IMR-90 (cell line): ENCODE measurements around the gene BCL6. TPM values are rescaled to one million over a fixed set of nuclear protein-coding genes. Genes with fewer than 3 reads are reported as not detected.

Source experiments
- ATAC-seq: fragments of 200-7000 bp; cut with Tn5 transposase; 2 replicates; pipeline ENCODE4 v1.9.1; 2020; ENCODE audit warnings: low read depth, mild to moderate bottlenecking, moderate library complexity
- BruUV-seq: library from RNA; stranded (reverse); fragments of 400-500 nt; replicated peaks from 2 replicates; lab custom pipeline; 2021; lab: Mats Ljungman, UMichigan
- CTCF ChIA-PET: fragments of 300-600 bp; formaldehyde crosslinking; extraction: SDS; loops from one replicate; lab custom pipeline; 2021; ENCODE audit warnings: antibody characterized with exemption; lab: Yijun Ruan, JAX
- POLR2A ChIA-PET: fragments of 300-600 bp; sonication (Branson Sonifier 250); formaldehyde crosslinking; loops from one replicate; lab custom pipeline; 2022; ENCODE audit warnings: antibody characterized with exemption; ENCODE audit not compliant: unreplicated experiment; lab: Charles Lee
- DNase-seq: peaks from one replicate; pipeline ENCODE4 v3.0.0; 2013
- H2AFZ ChIP-seq: replicated peaks from 2 replicates; pipeline ENCODE3; 2013; ENCODE audit warnings: low read length, mild to moderate bottlenecking; ENCODE audit not compliant: poor library complexity
- H2AK5ac ChIP-seq: 2 replicates; pipeline ENCODE4 v1.6.1; 2013; ENCODE audit warnings: low read depth, low read length, inconsistent platforms
- H2AK9ac ChIP-seq: replicated peaks from 2 replicates; pipeline ENCODE3; 2013; ENCODE audit warnings: mild to moderate bottlenecking, low read depth, low read length, moderate library complexity; ENCODE audit not compliant: poor library complexity
- H2BK120ac ChIP-seq: 2 replicates; pipeline ENCODE4 v1.6.1; 2013; ENCODE audit warnings: low read depth, low read length, inconsistent platforms
- H2BK15ac ChIP-seq: 3 replicates; pipeline ENCODE4 v1.6.1; 2013; ENCODE audit warnings: low read depth, low read length, inconsistent platforms
- H2BK20ac ChIP-seq: 2 replicates; pipeline ENCODE4 v1.6.1; 2013; ENCODE audit warnings: low read depth, mild to moderate bottlenecking, inconsistent platforms, low read length, moderate library complexity
- H2BK5ac ChIP-seq: 2 replicates; pipeline ENCODE4 v1.6.1; 2013; ENCODE audit warnings: mild to moderate bottlenecking, low read depth, low read length, inconsistent platforms; ENCODE audit not compliant: poor library complexity, severe bottlenecking
- H3K14ac ChIP-seq: replicated peaks from 2 replicates; pipeline ENCODE4 v1.6.1; 2013; ENCODE audit warnings: low read depth, low read length, inconsistent platforms
- H3K18ac ChIP-seq: 2 replicates; pipeline ENCODE4 v1.6.1; 2013; ENCODE audit warnings: low read depth, low read length, control low read depth
- H3K23ac ChIP-seq: 2 replicates; pipeline ENCODE4 v1.6.1; 2013; ENCODE audit warnings: low read depth, low read length, inconsistent platforms
- H3K27ac ChIP-seq: 2 replicates; pipeline ENCODE4 v1.5.1; 2013; ENCODE audit warnings: mild to moderate bottlenecking, control low read depth, low read length; ENCODE audit not compliant: insufficient read depth
- H3K27me3 ChIP-seq: 2 replicates; pipeline ENCODE4 v1.6.1; 2013; ENCODE audit warnings: low read length; ENCODE audit not compliant: control insufficient read depth, insufficient read depth
- H3K36me3 ChIP-seq: 2 replicates; pipeline ENCODE4 v1.6.1; 2013; ENCODE audit warnings: low read length, mixed read lengths; ENCODE audit not compliant: control insufficient read depth, insufficient read depth
- H3K4ac ChIP-seq: 2 replicates; pipeline ENCODE4 v1.6.1; 2013; ENCODE audit warnings: low read depth, low read length, inconsistent platforms
- H3K4me1 ChIP-seq: 2 replicates; pipeline ENCODE4 v1.6.1; 2013; ENCODE audit warnings: low read length, mixed read lengths; ENCODE audit not compliant: control insufficient read depth, insufficient read depth
- H3K4me2 ChIP-seq: 2 replicates; pipeline ENCODE4 v1.6.1; 2013; ENCODE audit warnings: low read depth, mild to moderate bottlenecking, control low read depth, low read length, moderate library complexity
- H3K4me3 ChIP-seq: 2 replicates; pipeline ENCODE4 v1.5.1; 2013; ENCODE audit warnings: low read depth, mild to moderate bottlenecking, control low read depth, low read length, moderate library complexity; ENCODE audit not compliant: insufficient read depth
- H3K56ac ChIP-seq: 2 replicates; pipeline ENCODE4 v1.6.1; 2013; ENCODE audit warnings: low read length, inconsistent platforms; ENCODE audit not compliant: insufficient read depth; ENCODE audit errors: extremely low read depth
- H3K79me1 ChIP-seq, 2 experiments: 2 replicates each; pipeline ENCODE4 v1.6.1; 2013; ENCODE audit warnings: low read length in 2 of 2, inconsistent platforms in 1 of 2, low read depth in 1 of 2
- H3K9ac ChIP-seq: 2 replicates; pipeline ENCODE4 v1.6.1; 2013; ENCODE audit warnings: low read depth, low read length, control low read depth
- H3K9me1 ChIP-seq: 2 replicates; pipeline ENCODE4 v1.6.1; 2013; ENCODE audit warnings: low read length, inconsistent platforms; ENCODE audit not compliant: insufficient read depth
- H3K9me3 ChIP-seq: 2 replicates; pipeline ENCODE4 v1.6.1; 2013; ENCODE audit warnings: low read length; ENCODE audit not compliant: control insufficient read depth, insufficient read depth
- H4K20me1 ChIP-seq: 2 replicates; pipeline ENCODE4 v1.6.1; 2013; ENCODE audit warnings: low read length, inconsistent platforms; ENCODE audit not compliant: insufficient read depth
- H4K5ac ChIP-seq: 2 replicates; pipeline ENCODE4 v1.6.1; 2013; ENCODE audit warnings: mild to moderate bottlenecking, low read depth, low read length, control low read depth
- H4K8ac ChIP-seq, 2 experiments: 2 replicates each; pipeline ENCODE4 v1.6.1; 2013; ENCODE audit warnings: low read depth in 2 of 2, low read length in 2 of 2, control low read depth in 1 of 2, inconsistent platforms in 1 of 2
- H4K91ac ChIP-seq: 2 replicates; pipeline ENCODE4 v1.6.1; 2013; ENCODE audit warnings: low read depth, low read length, inconsistent platforms; ENCODE audit not compliant: insufficient read depth
- BHLHE40 ChIP-seq: fragments of 150-350 bp; IDR thresholded peaks from 2 replicates; pipeline ENCODE4 v1.6.1; 2016; ENCODE audit warnings: mild to moderate bottlenecking, low read depth, low read length
- CEBPB ChIP-seq: IDR thresholded peaks from 2 replicates; pipeline ENCODE4 v1.6.1; 2012; ENCODE audit warnings: low read depth, low read length, improper control_type of control experiment
- CHD1 ChIP-seq: IDR thresholded peaks from 2 replicates; pipeline ENCODE4 v1.6.1; 2012; ENCODE audit warnings: low read depth, low read length, improper control_type of control experiment
- FOS ChIP-seq: fragments of 150-350 bp; IDR thresholded peaks from 2 replicates; pipeline ENCODE4 v1.6.1; 2016; ENCODE audit warnings: low read depth, low read length
- MXI1 ChIP-seq: IDR thresholded peaks from 2 replicates; pipeline ENCODE4 v1.6.1; 2012; ENCODE audit warnings: low read depth, mild to moderate bottlenecking, low read length, moderate library complexity, borderline replicate concordance
- NFE2L2 ChIP-seq: fragments of 150-350 bp; IDR thresholded peaks from 2 replicates; pipeline ENCODE4 v1.6.1; 2016; ENCODE audit warnings: low read depth, mild to moderate bottlenecking, low read length
- POLR2A ChIP-seq: IDR thresholded peaks from 2 replicates; pipeline ENCODE4 v1.6.1; 2012; ENCODE audit warnings: mild to moderate bottlenecking, low read depth, low read length
- RAD21 ChIP-seq: IDR thresholded peaks from 2 replicates; pipeline ENCODE4 v1.6.1; 2012; ENCODE audit warnings: low read length, improper control_type of control experiment
- WGBS, 2 experiments: methylation state at CpG; one replicate each; pipeline versions ENCODE4 v1.1.5 to v1.1.7; 2013; ENCODE audit warnings: missing lambda C conversion rate in 2 of 2; ENCODE audit not compliant: insufficient read length in 1 of 2; ENCODE audit errors: extremely low coverage in 2 of 2; 5-methylcytosine and 5-hydroxymethylcytosine counted together
- dilution Hi-C: fragments of 300-500 bp; cut with HindIII; formaldehyde crosslinking; loops from one replicate; pipeline ENCODE4 v1.14.3; 2018; ENCODE audit warnings: low sequenced_read_pairs; ENCODE audit not compliant: unreplicated experiment
- in situ Hi-C: fragments of 300-500 bp; cut with MboI; formaldehyde crosslinking; loops from 3 replicates; pipeline ENCODE4 v1.14.3; 2019; ENCODE audit warnings: low sequenced_read_pairs, inconsistent platforms, mixed read lengths
- intact Hi-C: fragments of 100-400 bp; cut with micrococcal nuclease; formaldehyde crosslinking; loops from 2 replicates; pipeline ENCODE4 v1.10.0; 2022
- polyA plus RNA-seq, 3 experiments: library from polyadenylated mRNA; depleted of rRNA; stranded (reverse); fragments of >200 nt; gene quantifications; 2 replicates each; pipeline ENCODE4 v1.2.3, GENCODE V29; 2012; ENCODE audit warnings: low replicate concordance in 1 of 3
- total RNA-seq: library from RNA; depleted of rRNA; stranded (reverse); fragments of >200 nt; gene quantifications from 2 replicates; pipeline ENCODE4 v1.2.3, GENCODE V29; 2012
- TF ChIP-seq, protein P1 (sequence below): conservative IDR thresholded peaks from 2 replicates; pipeline ENCODE4 v1.5.1; 2012; ENCODE audit warnings: mild to moderate bottlenecking, low read depth, low read length, improper control_type of control experiment
- TF ChIP-seq, protein P2 (sequence below): fragments of 150-350 bp; IDR thresholded peaks from 2 replicates; pipeline ENCODE4 v1.6.1; 2016; ENCODE audit warnings: low read depth, mild to moderate bottlenecking, low read length, moderate library complexity, borderline replicate concordance

BCL6 gene
- total and polyA plus RNA-seq, 2 of the 4 experiments (the other 2 are of a cell fraction), result 19.7 to 22.6 TPM

DNA sequence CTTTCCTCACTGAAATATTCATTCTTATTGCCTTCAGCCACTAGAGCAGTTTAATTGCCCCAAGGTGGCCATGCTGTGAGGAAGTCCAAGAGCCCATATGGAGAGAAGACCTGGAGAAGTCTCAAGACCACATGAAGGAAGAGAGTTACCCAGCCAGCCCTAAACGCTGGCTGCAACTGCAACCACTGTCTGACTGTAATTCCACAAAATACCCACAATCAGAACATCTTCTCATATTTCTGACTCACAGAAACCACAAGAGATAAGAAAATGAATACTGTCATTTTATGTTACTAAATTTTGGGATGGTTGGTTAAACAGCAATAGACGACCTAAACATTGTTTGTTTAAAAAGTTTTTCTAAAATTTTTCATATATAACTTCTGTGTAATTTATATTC, 60.4 kb downstream of the BCL6 start:
- no peak; the same call in 1 of the 2 replicates for ATAC-seq
- intact Hi-C loops, result no loop called here
- H3K14ac ChIP-seq, result no peak overlapping the region
- no peak overlapping the region for H2BK15ac ChIP-seq
- H3K79me1 ChIP-seq, result no peaks in the 10 kb centered on the region
- no peak overlapping the region for H3K56ac ChIP-seq
- H4K8ac ChIP-seq, result no peak overlapping the region
- no peak overlapping the region for H3K4me2 ChIP-seq
- no peak overlapping the region for H2AK5ac ChIP-seq
- H2AFZ ChIP-seq, result no peak overlapping the region
- ChIA-PET CTCF (interaction anchor here (2.8 kb wide), 1 partner anchor 366 kb away, joined by 18 read pairs; no protein-coding TSS in a partner anchor), POLR2A (no interaction called here)
- WGBS, 2 experiments, result no CpG with 5 or more reads among the region's 2 CpGs
- TF ChIP-seq MXI1 (no peak), RAD21 (no peak), FOS (no peak), POLR2A (no peak), NFE2L2 (no peak), CHD1 (no peak), BHLHE40 (no peak), CEBPB (no peak)
- TF ChIP-seq, protein P1, sequence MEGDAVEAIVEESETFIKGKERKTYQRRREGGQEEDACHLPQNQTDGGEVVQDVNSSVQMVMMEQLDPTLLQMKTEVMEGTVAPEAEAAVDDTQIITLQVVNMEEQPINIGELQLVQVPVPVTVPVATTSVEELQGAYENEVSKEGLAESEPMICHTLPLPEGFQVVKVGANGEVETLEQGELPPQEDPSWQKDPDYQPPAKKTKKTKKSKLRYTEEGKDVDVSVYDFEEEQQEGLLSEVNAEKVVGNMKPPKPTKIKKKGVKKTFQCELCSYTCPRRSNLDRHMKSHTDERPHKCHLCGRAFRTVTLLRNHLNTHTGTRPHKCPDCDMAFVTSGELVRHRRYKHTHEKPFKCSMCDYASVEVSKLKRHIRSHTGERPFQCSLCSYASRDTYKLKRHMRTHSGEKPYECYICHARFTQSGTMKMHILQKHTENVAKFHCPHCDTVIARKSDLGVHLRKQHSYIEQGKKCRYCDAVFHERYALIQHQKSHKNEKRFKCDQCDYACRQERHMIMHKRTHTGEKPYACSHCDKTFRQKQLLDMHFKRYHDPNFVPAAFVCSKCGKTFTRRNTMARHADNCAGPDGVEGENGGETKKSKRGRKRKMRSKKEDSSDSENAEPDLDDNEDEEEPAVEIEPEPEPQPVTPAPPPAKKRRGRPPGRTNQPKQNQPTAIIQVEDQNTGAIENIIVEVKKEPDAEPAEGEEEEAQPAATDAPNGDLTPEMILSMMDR, result no peak
- TF ChIP-seq, protein P2, sequence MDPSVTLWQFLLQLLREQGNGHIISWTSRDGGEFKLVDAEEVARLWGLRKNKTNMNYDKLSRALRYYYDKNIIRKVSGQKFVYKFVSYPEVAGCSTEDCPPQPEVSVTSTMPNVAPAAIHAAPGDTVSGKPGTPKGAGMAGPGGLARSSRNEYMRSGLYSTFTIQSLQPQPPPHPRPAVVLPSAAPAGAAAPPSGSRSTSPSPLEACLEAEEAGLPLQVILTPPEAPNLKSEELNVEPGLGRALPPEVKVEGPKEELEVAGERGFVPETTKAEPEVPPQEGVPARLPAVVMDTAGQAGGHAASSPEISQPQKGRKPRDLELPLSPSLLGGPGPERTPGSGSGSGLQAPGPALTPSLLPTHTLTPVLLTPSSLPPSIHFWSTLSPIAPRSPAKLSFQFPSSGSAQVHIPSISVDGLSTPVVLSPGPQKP, result no peak
- no peak overlapping the region for H2BK120ac ChIP-seq
- H3K4me1 ChIP-seq, result no peaks in the 10 kb centered on the region
- H3K36me3 ChIP-seq, result no peaks in the 10 kb centered on the region
- no peaks in the 10 kb centered on the region for H4K20me1 ChIP-seq
- H4K5ac ChIP-seq, result no peak overlapping the region
- H4K91ac ChIP-seq, result no peak overlapping the region
- no peak overlapping the region for H3K18ac ChIP-seq
- dilution Hi-C loops, result loop anchor here (25.0 kb wide), 2 partner anchors 373 to 473 kb away; no protein-coding TSS in a partner anchor
- H3K23ac ChIP-seq, result no peak overlapping the region
- no peak overlapping the region for H3K4ac ChIP-seq
- H2AK9ac ChIP-seq, result no peak overlapping the region
- H3K27me3 ChIP-seq, result peaks cover 16% of the 10 kb centered on the region
- no peak overlapping the region for H2BK20ac ChIP-seq
- no peak overlapping the region for H3K9ac ChIP-seq
- in situ Hi-C loops, result no loop called here
- BruUV-seq, result no TSS peak
- no peak overlapping the region for H3K4me3 ChIP-seq
- H3K9me3 ChIP-seq, result peaks cover 7% of the 10 kb centered on the region; the same call in 1 of the 2 replicates
- H3K27ac ChIP-seq, result no peak overlapping the region
- H3K9me1 ChIP-seq, result no peaks in the 10 kb centered on the region
- peak; percentile 24 for DNase-seq
- H2BK5ac ChIP-seq, result no peak overlapping the region
